Activated CD4-positive, alpha-beta T cell treated with anti-CD3 and anti-CD28 coated beads for 48 hours (primary cell): ENCODE results near the gene SMAD6.
"Not testable (repeated sequence)": the region's sequence is repeated elsewhere in the genome, so short reads cannot be mapped to it uniquely, and the experiment has no call there.

Source experiments
- DNase-seq: peaks from one replicate; pipeline ENCODE4 v3.0.0-alpha.2; 2020

Gene SMAD6

GRCh38 chr15:66743703-66744536, 41.9 kb downstream of the SMAD6 start:
- no peak for DNase-seq

GRCh38 chr15:66744610-66745279, 42.7 kb downstream of the SMAD6 start:
- DNase-seq, result no peak

GRCh38 chr15:66745530-66746230, 43.6 kb downstream of the SMAD6 start:
- no peak for DNase-seq

GRCh38 chr15:66746231-66746605, 44.2 kb downstream of the SMAD6 start:
- DNase-seq, result no peak

- no peak for DNase-seq
Observed at GRCh38 chr15:66747223-66747622, 45.2 kb downstream of the SMAD6 start.

- DNase-seq, result no peak
Observed at GRCh38 chr15:66747886-66748707, 46.1 kb downstream of the SMAD6 start.

GRCh38 chr15:66748708-66749035, 46.6 kb downstream of the SMAD6 start:
- DNase-seq, result no peak

GRCh38 chr15:66749841-66750575, 48.0 kb downstream of the SMAD6 start:
- DNase-seq, result no peak

GRCh38 chr15:66750609-66751008, 48.6 kb downstream of the SMAD6 start:
- no peak for DNase-seq

- peak; percentile 11 for DNase-seq
Observed at GRCh38 chr15:66751579-66751978, 49.5 kb downstream of the SMAD6 start.

- DNase-seq, result no peak
Observed at GRCh38 chr15:66752078-66752477, 50.0 kb downstream of the SMAD6 start.

- no peak for DNase-seq
Observed at GRCh38 chr15:66753687-66754377, 51.8 kb downstream of the SMAD6 start.

GRCh38 chr15:66754789-66755188, 52.8 kb downstream of the SMAD6 start:
- no peak for DNase-seq

GRCh38 chr15:66755298-66756068, 53.4 kb downstream of the SMAD6 start:
- DNase-seq, result no peak

- no peak for DNase-seq
Observed at GRCh38 chr15:66756295-66756694, 54.3 kb downstream of the SMAD6 start.

GRCh38 chr15:66757030-66757429, 55.0 kb downstream of the SMAD6 start:
- no peak for DNase-seq

- no peak for DNase-seq
Observed at GRCh38 chr15:66757521-66757920, 55.5 kb downstream of the SMAD6 start.

GRCh38 chr15:66758217-66758616, 56.2 kb downstream of the SMAD6 start:
- DNase-seq, result not testable (repeated sequence)

GRCh38 chr15:66758844-66759243, 56.8 kb downstream of the SMAD6 start:
- DNase-seq, result no peak

- no peak for DNase-seq
Observed at GRCh38 chr15:66760097-66760967, 58.3 kb downstream of the SMAD6 start.
